Stimulated activated CD4-positive, alpha-beta T cell treated with anti-CD3 and anti-CD28 coated beads, Interleukin-15, amount 100 ng/mL, for 1 hour (primary cell): ENCODE results near the gene SBDS.

ENCODE experiments used
- DNase-seq, 2 donors: peaks; one replicate each; pipeline ENCODE4 v3.0.0-alpha.2; 2020; ENCODE audit warnings: low read depth in 1 of 2, low spot score in 1 of 2

The SBDS gene

DNA sequence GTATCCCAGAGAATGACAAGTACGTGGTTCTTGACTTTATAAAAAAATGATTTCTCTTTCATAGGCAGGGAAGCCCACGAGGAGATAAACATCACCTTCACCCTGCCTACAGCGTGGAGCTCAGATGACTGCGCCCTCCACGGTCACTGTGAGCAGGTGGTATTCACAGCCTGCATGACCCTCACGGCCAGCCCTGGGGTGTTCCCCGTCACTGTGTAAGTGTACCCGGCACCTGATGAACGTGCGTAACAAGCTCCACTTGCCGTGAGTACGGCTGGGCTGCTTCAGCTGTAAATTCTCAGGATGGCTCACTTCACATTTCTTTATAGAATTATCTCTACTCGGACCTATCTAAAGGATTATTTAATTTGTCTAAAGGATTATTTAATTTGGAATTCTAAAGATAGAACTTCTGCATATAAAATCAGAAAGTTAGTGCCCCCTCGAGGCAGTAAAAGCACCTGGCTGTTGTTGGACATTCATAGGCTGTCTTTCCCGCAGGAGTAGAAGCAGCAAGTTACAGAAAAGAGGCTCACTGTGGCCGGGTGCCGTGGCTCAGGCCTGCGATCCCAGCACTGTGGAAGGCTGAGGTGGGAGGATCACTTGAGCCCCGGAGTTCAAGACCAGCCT is 46.8 kb downstream of the SBDS start:
- DNase-seq: no peak

DNA sequence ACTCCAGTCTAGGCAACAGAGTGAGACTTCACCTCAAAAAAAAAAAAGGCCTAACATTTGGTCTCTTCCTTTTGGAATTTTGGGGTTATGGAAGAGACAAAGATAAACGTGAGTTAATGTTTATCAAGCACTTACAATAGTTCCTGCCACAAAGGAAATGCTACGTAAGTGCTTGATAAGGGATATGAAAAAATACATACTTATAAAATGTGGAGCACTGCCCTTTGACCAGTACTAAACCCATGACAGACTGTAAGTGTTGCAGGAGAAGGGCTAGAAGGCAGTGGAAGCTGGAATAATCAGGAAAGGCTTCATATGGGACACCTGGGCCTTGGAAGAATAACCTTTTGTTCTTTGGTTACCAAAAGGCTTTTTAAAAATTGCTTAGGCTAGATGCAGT is 48.8 kb downstream of the SBDS start:
- DNase-seq: no peak

DNA sequence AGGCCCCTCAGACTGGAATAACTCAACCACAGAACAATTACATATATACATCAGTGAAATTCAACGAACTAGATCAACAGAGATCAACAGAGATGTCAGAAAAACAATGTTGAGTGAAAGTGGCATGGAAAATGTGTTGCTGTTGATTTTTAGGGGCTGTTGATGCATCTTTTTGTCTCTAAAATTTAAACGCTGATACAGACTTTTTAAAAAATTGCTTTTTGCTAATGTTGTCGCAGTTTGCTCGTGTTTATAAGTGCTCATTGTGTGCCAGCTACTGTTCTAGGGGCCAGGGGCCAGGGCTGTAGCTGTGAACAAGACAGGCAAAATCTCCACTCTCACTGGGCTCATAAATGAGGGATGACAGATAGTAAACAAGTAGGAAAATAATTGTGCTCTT is 56.1 kb downstream of the SBDS start:
- DNase-seq: no peak

DNA sequence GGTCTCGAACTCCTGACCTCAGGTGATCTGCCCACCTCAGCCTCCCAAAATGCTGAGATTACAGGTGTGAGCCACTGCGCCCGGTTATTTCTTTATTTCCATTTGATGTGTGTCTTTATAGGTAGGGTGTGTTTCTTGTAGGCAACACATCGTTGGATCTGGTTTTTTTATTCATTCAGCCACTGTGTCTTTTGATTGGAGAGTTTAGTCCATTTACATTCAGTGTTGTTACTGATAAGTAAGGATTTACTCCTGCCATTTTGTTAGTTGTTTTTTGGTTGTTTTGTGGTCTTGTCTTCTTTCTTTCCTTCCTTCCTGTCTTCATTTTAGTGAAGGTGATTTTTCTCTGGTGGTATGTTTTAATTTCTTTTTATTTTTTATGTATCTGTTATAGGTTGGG is 57.4 kb downstream of the SBDS start:
- DNase-seq: no peak
